Gastroesophageal sphincter (tissue), 4 donors: ENCODE results near the gene CRY2. TPM values are rescaled to one million over a fixed set of nuclear protein-coding genes. Genes with fewer than 3 reads are reported as not detected.

Experiments
- ATAC-seq: fragments of 150-250 bp; one replicate; pipeline ENCODE4 v1.9.1; 2016; ENCODE audit warnings: mild to moderate bottlenecking, moderate library complexity
- H3K27ac ChIP-seq, 4 donors: fragments of 200-600 bp; sonication (generic) in 3 of 4; 1 replicate in 3 of 4; 2 replicates in 1 of 4; pipeline ENCODE4 v1.5.1; 2016 to 2019
- H3K27me3 ChIP-seq: fragments of 200-600 bp; sonication (generic); one replicate; pipeline ENCODE4 v1.5.1; 2019
- H3K36me3 ChIP-seq, 2 donors: fragments of 200-600 bp; sonication (generic); one replicate each; pipeline ENCODE4 v1.5.1; 2019; ENCODE audit warnings: control low read depth in 1 of 2
- H3K4me1 ChIP-seq, 3 donors: fragments of 200-600 bp; sonication (generic); 1 replicate in 2 of 3; 2 replicates in 1 of 3; pipeline ENCODE4 v1.5.1; 2016 to 2019; ENCODE audit warnings: control low read depth in 2 of 3
- H3K4me3 ChIP-seq, 2 donors: fragments of 200-600 bp; sonication (generic); one replicate each; pipeline ENCODE4 v1.5.1; 2019; ENCODE audit warnings: mild to moderate bottlenecking in 1 of 2, moderate library complexity in 1 of 2
- H3K9me3 ChIP-seq, 3 donors: fragments of 200-600 bp; sonication (generic); one replicate each; pipeline ENCODE4 v1.5.1; 2017 to 2019; ENCODE audit warnings: control low read depth in 2 of 3
- CTCF ChIP-seq, 4 experiments: fragments of 200-600 bp in 2 of 4; fragments of 450-650 bp in 2 of 4; sonication (generic) in 1 of 4; IDR thresholded peaks; one replicate each; pipeline ENCODE4 v1.5.1; 2017 to 2019; ENCODE audit warnings: antibody characterized with exemption in 4 of 4, mild to moderate bottlenecking in 2 of 4, moderate library complexity in 2 of 4
- EP300 ChIP-seq: sonication (generic); formaldehyde crosslinking; IDR thresholded peaks from one replicate; pipeline ENCODE4 v1.6.1; 2017; ENCODE audit warnings: antibody characterized with exemption, mild to moderate bottlenecking
- POLR2A ChIP-seq, 2 donors: fragments of 450-650 bp; IDR thresholded peaks; one replicate each; pipeline ENCODE4 v1.6.1; 2017; ENCODE audit warnings: antibody characterized with exemption in 2 of 2, mild to moderate bottlenecking in 2 of 2, moderate library complexity in 1 of 2
- POLR2AphosphoS5 ChIP-seq: sonication (generic); formaldehyde crosslinking; IDR thresholded peaks from one replicate; pipeline ENCODE4 v1.6.1; 2017; ENCODE audit warnings: antibody characterized with exemption
- WGBS, 2 donors: methylation state at CpG; one replicate each; pipeline ENCODE4 v1.1.5; 2018; ENCODE audit warnings: low coverage in 1 of 2; 5-methylcytosine and 5-hydroxymethylcytosine counted together
- total RNA-seq, 4 donors: library from RNA; depleted of rRNA; stranded (reverse); fragments of >200 nt; gene quantifications; one replicate each; pipeline ENCODE4 v1.1.0, GENCODE V29; 2016

The CRY2 gene
- total RNA-seq, 4 donors from 2014 or later, result 38.8 to 82.0 (median 47.7) TPM

GRCh38 chr11:45812581-45813548 lies 34.4 kb upstream of the CRY2 start:
- Histone ChIP-seq H3K27me3 (no peaks in the 10 kb centered on the region), H3K36me3 (peaks cover 0 to 40% of the 10 kb centered on the region in 2 donors), H3K4me3 (no peak overlapping the region), H3K27ac (no peak overlapping the region), H3K9me3 (no peaks in the 10 kb centered on the region), H3K4me1 (peaks cover 0 to 24% (median under 1%) of the 10 kb centered on the region in 3 donors)
- WGBS, 2 donors, result 75 to 79% methylated on average over 5 of the region's 7 CpGs
- ATAC-seq, result no peak
- TF ChIP-seq CTCF (IDR thresholded peaks at IDR 0.05) (no peak), POLR2A (IDR thresholded peaks at IDR 0.05) (no peak), POLR2AphosphoS5 (no peak), EP300 (no peak)

GRCh38 chr11:45815747-45816146 lies 31.5 kb upstream of the CRY2 start:
- 65 to 100% methylated on average over 1 to 3 of the region's 3 CpGs for WGBS, 2 donors
- H3K36me3 ChIP-seq, result peaks cover 0 to 20% of the 10 kb centered on the region in 2 donors
- no peak for TF ChIP-seq POLR2A (IDR thresholded peaks at IDR 0.05)
- TF ChIP-seq CTCF (IDR thresholded peaks at IDR 0.05), result no peak
- TF ChIP-seq EP300, result no peak
- no peak for TF ChIP-seq POLR2AphosphoS5
- no peaks in the 10 kb centered on the region for H3K27me3 ChIP-seq
- no peak overlapping the region for H3K4me3 ChIP-seq
- no peaks in the 10 kb centered on the region for H3K4me1 ChIP-seq
- no peaks in the 10 kb centered on the region for H3K9me3 ChIP-seq
- ATAC-seq, result no peak
- H3K27ac ChIP-seq, result no peak overlapping the region

- Histone ChIP-seq H3K27me3 (no peaks in the 10 kb centered on the region), H3K36me3 (peaks cover 0 to 12% of the 10 kb centered on the region in 2 donors), H3K27ac (no peak overlapping the region), H3K4me3 (no peak overlapping the region), H3K4me1 (no peaks in the 10 kb centered on the region), H3K9me3 (no peaks in the 10 kb centered on the region)
- TF ChIP-seq POLR2AphosphoS5 (no peak), EP300 (no peak), POLR2A (IDR thresholded peaks at IDR 0.05) (no peak), CTCF (IDR thresholded peaks at IDR 0.05) (no peak)
- no peak for ATAC-seq
- 52% methylated on average over 3 of the region's 3 CpGs; no CpG with 5 or more reads in 1 of the 2 donors for WGBS, 2 donors
Observed at GRCh38 chr11:45816614-45817013, 30.7 kb upstream of the CRY2 start.

GRCh38 chr11:45817191-45817590 lies 30.1 kb upstream of the CRY2 start:
- 85 to 100% methylated on average over 2 of the region's 7 CpGs for WGBS, 2 donors
- Histone ChIP-seq H3K27ac (no peak overlapping the region), H3K4me1 (no peaks in the 10 kb centered on the region), H3K27me3 (no peaks in the 10 kb centered on the region), H3K4me3 (no peak overlapping the region), H3K9me3 (no peaks in the 10 kb centered on the region), H3K36me3 (peaks cover 0 to 6% of the 10 kb centered on the region in 2 donors)
- no peak for ATAC-seq
- TF ChIP-seq CTCF (IDR thresholded peaks at IDR 0.05), result no peak
- no peak for TF ChIP-seq POLR2A (IDR thresholded peaks at IDR 0.05)
